ENCODE measurements around the gene SAMD4A. TPM values are rescaled to one million over a fixed set of nuclear protein-coding genes. Genes with fewer than 3 reads are reported as not detected.

The SAMD4A gene
- total RNA-seq, 1 donor from 2014 or later: 14.4 TPM

DNA sequence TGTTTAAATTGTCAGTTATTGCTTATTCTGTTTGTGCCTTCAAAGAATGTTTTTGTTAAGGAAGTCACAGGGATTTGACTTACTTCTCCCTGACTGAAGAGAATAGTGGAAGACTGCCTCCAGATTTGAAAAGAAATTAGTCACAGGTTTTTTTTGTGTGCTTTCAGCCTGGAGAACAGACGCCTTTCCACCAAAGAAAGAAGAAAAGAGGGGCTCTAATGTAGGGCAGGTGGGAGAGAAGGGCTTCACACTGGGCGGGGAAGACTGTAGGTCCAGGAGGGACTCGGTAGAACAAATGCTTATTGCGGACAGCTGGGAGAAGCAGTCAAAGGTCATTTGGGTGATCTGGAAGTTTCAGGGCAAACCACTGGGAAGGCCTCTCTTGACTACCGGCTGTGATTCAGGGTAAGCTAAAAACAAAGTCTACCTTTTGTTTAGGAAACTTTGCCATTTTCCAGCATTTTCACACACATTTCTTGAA, 76.8 kb downstream of the SAMD4A start:
- peak overlapping the region; percentile 83 for H3K27ac Mint-ChIP-seq
- no peaks in the 10 kb centered on the region for H3K9me3 Mint-ChIP-seq
- no peaks in the 10 kb centered on the region for H3K27me3 Mint-ChIP-seq
- DNase-seq (ENCODE audit: extremely low spot score, unreplicated experiment): no peak
- TF ChIP-seq, protein P1, sequence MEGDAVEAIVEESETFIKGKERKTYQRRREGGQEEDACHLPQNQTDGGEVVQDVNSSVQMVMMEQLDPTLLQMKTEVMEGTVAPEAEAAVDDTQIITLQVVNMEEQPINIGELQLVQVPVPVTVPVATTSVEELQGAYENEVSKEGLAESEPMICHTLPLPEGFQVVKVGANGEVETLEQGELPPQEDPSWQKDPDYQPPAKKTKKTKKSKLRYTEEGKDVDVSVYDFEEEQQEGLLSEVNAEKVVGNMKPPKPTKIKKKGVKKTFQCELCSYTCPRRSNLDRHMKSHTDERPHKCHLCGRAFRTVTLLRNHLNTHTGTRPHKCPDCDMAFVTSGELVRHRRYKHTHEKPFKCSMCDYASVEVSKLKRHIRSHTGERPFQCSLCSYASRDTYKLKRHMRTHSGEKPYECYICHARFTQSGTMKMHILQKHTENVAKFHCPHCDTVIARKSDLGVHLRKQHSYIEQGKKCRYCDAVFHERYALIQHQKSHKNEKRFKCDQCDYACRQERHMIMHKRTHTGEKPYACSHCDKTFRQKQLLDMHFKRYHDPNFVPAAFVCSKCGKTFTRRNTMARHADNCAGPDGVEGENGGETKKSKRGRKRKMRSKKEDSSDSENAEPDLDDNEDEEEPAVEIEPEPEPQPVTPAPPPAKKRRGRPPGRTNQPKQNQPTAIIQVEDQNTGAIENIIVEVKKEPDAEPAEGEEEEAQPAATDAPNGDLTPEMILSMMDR (conservative IDR thresholded peaks at IDR 0.05): no peak
- no peaks in the 10 kb centered on the region for H3K36me3 Mint-ChIP-seq
- H3K4me3 Mint-ChIP-seq: peak overlapping the region; percentile 56
- peaks cover 37% of the 10 kb centered on the region for H3K4me1 Mint-ChIP-seq (ENCODE audit: unreplicated experiment)

GRCh38 chr14:54645639-54646038, 78.7 kb downstream of the SAMD4A start:
- Mint-ChIP-seq H3K27ac (no peak overlapping the region), H3K9me3 (peaks cover 4% of the 10 kb centered on the region), H3K36me3 (no peaks in the 10 kb centered on the region), H3K4me3 (no peak overlapping the region), H3K27me3 (no peaks in the 10 kb centered on the region), H3K4me1 (ENCODE audit: unreplicated experiment) (peaks cover 34% of the 10 kb centered on the region)
- no peak for DNase-seq (ENCODE audit: extremely low spot score, unreplicated experiment)
- TF ChIP-seq, protein P1 (conservative IDR thresholded peaks at IDR 0.05): no peak

- Mint-ChIP-seq H3K36me3 (no peaks in the 10 kb centered on the region), H3K9me3 (peaks cover 6% of the 10 kb centered on the region), H3K4me3 (no peak overlapping the region), H3K27me3 (no peaks in the 10 kb centered on the region), H3K4me1 (ENCODE audit: unreplicated experiment) (peaks cover 31% of the 10 kb centered on the region), H3K27ac (no peak overlapping the region)
- TF ChIP-seq, protein P1 (conservative IDR thresholded peaks at IDR 0.05): no peak
- no peak for DNase-seq (ENCODE audit: extremely low spot score, unreplicated experiment)
Measured at GRCh38 chr14:54646626-54647025, 79.7 kb downstream of the SAMD4A start.

GRCh38 chr14:54647378-54647777, 80.5 kb downstream of the SAMD4A start:
- no peak for DNase-seq (ENCODE audit: extremely low spot score, unreplicated experiment)
- TF ChIP-seq, protein P1 (conservative IDR thresholded peaks at IDR 0.05): no peak
- Mint-ChIP-seq H3K4me3 (no peak overlapping the region), H3K27ac (no peak overlapping the region), H3K36me3 (no peaks in the 10 kb centered on the region), H3K4me1 (ENCODE audit: unreplicated experiment) (peaks cover 35% of the 10 kb centered on the region), H3K27me3 (no peaks in the 10 kb centered on the region), H3K9me3 (peaks cover 6% of the 10 kb centered on the region)

DNA sequence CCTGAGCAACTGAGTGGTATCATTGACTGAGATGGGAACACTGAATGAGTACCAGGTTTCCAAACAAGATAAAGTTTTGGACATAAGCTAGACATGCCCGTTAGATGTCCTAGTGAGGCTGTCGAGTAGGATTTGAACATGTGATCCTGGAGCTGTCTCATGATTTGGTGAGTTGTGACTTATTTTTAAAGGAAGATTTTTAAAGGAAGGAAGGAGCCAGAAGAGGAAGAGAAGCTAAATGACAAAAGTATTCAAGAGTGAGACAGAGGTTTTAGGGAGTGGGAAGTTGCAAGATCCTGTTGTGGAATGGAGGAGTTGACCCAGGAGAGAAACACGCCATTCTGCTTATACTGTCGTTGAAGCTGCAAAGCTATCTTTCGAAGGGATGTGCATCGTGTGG, 82.1 kb downstream of the SAMD4A start:
- no peak overlapping the region for H3K4me3 Mint-ChIP-seq
- DNase-seq (ENCODE audit: extremely low spot score, unreplicated experiment): no peak
- H3K36me3 Mint-ChIP-seq: no peaks in the 10 kb centered on the region
- no peak overlapping the region for H3K27ac Mint-ChIP-seq
- H3K4me1 Mint-ChIP-seq (ENCODE audit: unreplicated experiment): peaks cover 32% of the 10 kb centered on the region
- H3K27me3 Mint-ChIP-seq: no peaks in the 10 kb centered on the region
- peaks cover 6% of the 10 kb centered on the region for H3K9me3 Mint-ChIP-seq
- TF ChIP-seq, protein P1 (conservative IDR thresholded peaks at IDR 0.05): no peak
